SU-DHL-6 (cell line): ENCODE data around the gene NSMCE1.
"Not testable (repeated sequence)": the region's sequence is repeated elsewhere in the genome, so short reads cannot be mapped to it uniquely, and the experiment has no call there.

ENCODE experiments used
- CTCF ChIP-seq: fragments of 200-600 bp; sonication (generic); IDR thresholded peaks from one replicate; pipeline ENCODE4 v1.5.1; 2017; ENCODE audit warnings: antibody characterized with exemption, mild to moderate bottlenecking, low read length, moderate library complexity; ENCODE audit not compliant: insufficient read depth, poor library complexity, severe bottlenecking
- EZH2phosphoT487 ChIP-seq: fragments of 200-600 bp; sonication (generic), shearing (Covaris generic); conservative IDR thresholded peaks from 2 replicates; pipeline ENCODE4 v1.6.1; 2018; ENCODE audit warnings: mild to moderate bottlenecking, antibody characterized with exemption, low read length, moderate library complexity, mixed read lengths

- TF ChIP-seq CTCF, EZH2phosphoT487: not testable (repeated sequence)
These were observed 21.5 kb downstream of the NSMCE1 start for GRCh38 chr16:27247076-27247475.
